ENCODE data around the gene ZNF732.
"Not testable (repeated sequence)": the region's sequence is repeated elsewhere in the genome, so short reads cannot be mapped to it uniquely, and the experiment has no call there.

The ZNF732 gene

GRCh38 chr4:253936-254756, 51.1 kb downstream of the ZNF732 start:
- no peak for DNase-seq (ENCODE audit: low read depth)

GRCh38 chr4:252065-252601, 53.1 kb downstream of the ZNF732 start:
- DNase-seq (ENCODE audit: low read depth): no peak

- no peak for DNase-seq (ENCODE audit: low read depth)
These were observed 60.8 kb downstream of the ZNF732 start for GRCh38 chr4:244471-244870.

GRCh38 chr4:243426-243825, 61.8 kb downstream of the ZNF732 start:
- no peak for DNase-seq (ENCODE audit: low read depth)

- DNase-seq (ENCODE audit: low read depth): peak; percentile 49
These were observed 63.0 kb downstream of the ZNF732 start for GRCh38 chr4:242121-242848.

GRCh38 chr4:241411-241810, 63.9 kb downstream of the ZNF732 start:
- not testable (repeated sequence) for DNase-seq (ENCODE audit: low read depth)

- DNase-seq (ENCODE audit: low read depth): peak; percentile 20
These were observed 69.2 kb downstream of the ZNF732 start for GRCh38 chr4:236028-236427.

GRCh38 chr4:234178-234577, 71.1 kb downstream of the ZNF732 start:
- no peak for DNase-seq (ENCODE audit: low read depth)

- no peak for DNase-seq (ENCODE audit: low read depth)
These were observed 81.3 kb downstream of the ZNF732 start for GRCh38 chr4:223913-224497.
